HepG2 (cell line): ENCODE results near the gene CABLES1. TPM values are rescaled to one million over a fixed set of nuclear protein-coding genes. Genes with fewer than 3 reads are reported as not detected.
A peak's percentile ranks its signal among the peaks of the same experiment; 100 is the strongest.

Experiments
- BHLHE40 ChIP-seq: IDR thresholded peaks from 2 replicates; pipeline ENCODE4 v1.6.1; 2011; ENCODE audit warnings: low read length, improper control_type of control experiment
- EEA1 ChIP-seq: sonication (generic); formaldehyde crosslinking; IDR thresholded peaks from 2 replicates; pipeline ENCODE4 v1.5.1; 2020; ENCODE audit warnings: mild to moderate bottlenecking, missing genetic modification reagents, borderline replicate concordance
- FLYWCH1 ChIP-seq: sonication (generic); formaldehyde crosslinking; IDR thresholded peaks from 2 replicates; pipeline ENCODE4 v1.8.1; 2023; ENCODE audit warnings: mild to moderate bottlenecking, missing genetic modification reagents
- GLMP ChIP-seq: sonication (generic); formaldehyde crosslinking; IDR thresholded peaks from 2 replicates; pipeline ENCODE4 v1.9.0; 2021; ENCODE audit warnings: missing genetic modification reagents, mild to moderate bottlenecking, borderline replicate concordance
- KLF6 ChIP-seq: IDR thresholded peaks from 2 replicates; pipeline ENCODE4 v1.8.0; 2016; ENCODE audit warnings: missing biosample characterization, missing genetic modification reagents
- MATR3 ChIP-seq: sonication (generic); formaldehyde crosslinking; IDR thresholded peaks from 2 replicates; pipeline ENCODE4 v1.4.0; 2020; ENCODE audit warnings: missing genetic modification reagents
- MTERF4 ChIP-seq: sonication (generic); formaldehyde crosslinking; IDR thresholded peaks from 2 replicates; pipeline ENCODE4 v1.8.0; 2023; ENCODE audit warnings: mild to moderate bottlenecking, missing genetic modification reagents
- NCOR1 ChIP-seq: fragments of 200-600 bp; sonication (generic); IDR thresholded peaks from 2 replicates; pipeline ENCODE4 v1.7.0; 2017; ENCODE audit warnings: antibody characterized with exemption, low read length, borderline replicate concordance
- POLR2A ChIP-seq, 2 experiments: IDR thresholded peaks; 2 replicates each; pipeline ENCODE4 v1.6.1; 2011; ENCODE audit warnings: low read depth in 2 of 2, low read length in 2 of 2, mild to moderate bottlenecking in 1 of 2, moderate library complexity in 1 of 2; ENCODE audit not compliant: insufficient read depth in 1 of 2
- RARA ChIP-seq: IDR thresholded peaks from 2 replicates; pipeline ENCODE4 v1.6.1; 2016; ENCODE audit warnings: missing genetic modification reagents, missing compliant biosample characterization
- RNF2 ChIP-seq: fragments of 450-650 bp; conservative IDR thresholded peaks from 2 replicates; pipeline ENCODE4 v1.6.1; 2016; ENCODE audit warnings: low read depth
- SOX5 ChIP-seq: IDR thresholded peaks from 2 replicates; pipeline ENCODE4 v1.6.1; 2016; ENCODE audit warnings: borderline replicate concordance
- SPEN ChIP-seq: sonication (generic); formaldehyde crosslinking; IDR thresholded peaks from 2 replicates; pipeline ENCODE4 v1.5.1; 2020; ENCODE audit warnings: low read depth, mild to moderate bottlenecking, missing genetic modification reagents
- SRSF4 ChIP-seq: fragments of 200-400 bp; formaldehyde crosslinking; IDR thresholded peaks from one replicate; pipeline ENCODE4 v1.6.1; 2018; ENCODE audit warnings: mild to moderate bottlenecking, low read depth, low read length, moderate library complexity; ENCODE audit not compliant: poor library complexity, severe bottlenecking
- ZBTB33 ChIP-seq: sonication (generic); formaldehyde crosslinking; IDR thresholded peaks from 2 replicates; pipeline ENCODE4 v1.4.0; 2020; ENCODE audit warnings: missing genetic modification reagents
- ZNF451 ChIP-seq: sonication (generic); formaldehyde crosslinking; IDR thresholded peaks from 2 replicates; pipeline ENCODE4 v1.5.0; 2020; ENCODE audit warnings: mild to moderate bottlenecking, missing genetic modification reagents
- ZNF556 ChIP-seq: sonication (generic); formaldehyde crosslinking; IDR thresholded peaks from 2 replicates; pipeline ENCODE4 v1.4.0; 2020; ENCODE audit warnings: mild to moderate bottlenecking, missing genetic modification reagents, borderline replicate concordance
- ZNF563 ChIP-seq: sonication (generic); formaldehyde crosslinking; IDR thresholded peaks from 2 replicates; pipeline ENCODE4 v1.8.0; 2022; ENCODE audit warnings: mild to moderate bottlenecking, moderate library complexity, missing genetic modification reagents
- ZNF687 ChIP-seq: sonication (generic); formaldehyde crosslinking; IDR thresholded peaks from 2 replicates; pipeline ENCODE4 v1.5.1; 2020; ENCODE audit warnings: mild to moderate bottlenecking, missing genetic modification reagents, moderate library complexity
- ZNF839 ChIP-seq: sonication (generic); formaldehyde crosslinking; IDR thresholded peaks from 2 replicates; pipeline ENCODE4 v1.4.0; 2020; ENCODE audit warnings: missing genetic modification reagents, mild to moderate bottlenecking, borderline replicate concordance
- polyA plus RNA-seq, 8 experiments: library from polyadenylated mRNA; depleted of rRNA in 3 of 8; stranded (reverse) in 7 of 8; unstranded in 1 of 8; fragments of >200 nt; fragmentation: Illumina TruSeq in 4 of 8; extraction: Trizol in 4 of 8; gene quantifications; 2 replicates each; pipeline versions ENCODE4 v1.2.1 to v1.2.3, GENCODE V29; 2011 to 2016; ENCODE audit warnings: low read depth in 4 of 8, missing spikeins in 1 of 8, mixed read lengths in 1 of 8; ENCODE audit not compliant: insufficient read depth in 1 of 8
- total RNA-seq, 5 experiments: library from RNA; depleted of rRNA; stranded (reverse); fragments of >200 nt; fragmentation: Illumina TruSeq; extraction: Trizol; gene quantifications; 2 replicates each; pipeline ENCODE4 v1.2.3, GENCODE V29; 2016; ENCODE audit warnings: low read depth in 1 of 5

The CABLES1 gene
- total and polyA plus RNA-seq, 2 of the 13 experiments (the other 11 are each of a cell fraction or from before 2014, with no cell fraction given), result 14.7 to 25.8 TPM

GRCh38 chr18:23142251-23142929, 7.1 kb downstream of the CABLES1 start (continued):
- TF ChIP-seq ZBTB33 (CRISPR knock-in tag), result peak; percentile 36; the same call in 1 of the 2 replicates
- TF ChIP-seq EEA1 (CRISPR knock-in tag), result no peak
- TF ChIP-seq MATR3 (CRISPR knock-in tag), result no peak
- TF ChIP-seq ZNF687, result no peak
- peak; percentile 72 for TF ChIP-seq SOX5 (CRISPR knock-in tag)
- peak; percentile 78 for TF ChIP-seq NCOR1
- TF ChIP-seq RARA (CRISPR knock-in tag), result peak; percentile 93
- TF ChIP-seq ZNF839 (CRISPR knock-in tag), result no peak
- TF ChIP-seq FLYWCH1 (CRISPR knock-in tag), result no peak
- no peak for TF ChIP-seq SRSF4
- TF ChIP-seq RNF2, result no peak
- TF ChIP-seq ZNF556 (CRISPR knock-in tag), result no peak
- TF ChIP-seq BHLHE40, result no peak
- no peak for TF ChIP-seq KLF6
- TF ChIP-seq POLR2A (IDR thresholded peaks at IDR 0.05; ENCODE audit: insufficient read depth in 1 of 2, low read depth in 2 of 2, low read length in 2 of 2), result peak in 1 of 2 experiments; percentile 37; a peak in 2 of 4 replicates
- no peak for TF ChIP-seq ZNF563 (CRISPR knock-in tag)
- TF ChIP-seq MTERF4 (CRISPR knock-in tag), result no peak
- peak; percentile 21 for TF ChIP-seq SPEN (CRISPR knock-in tag)
- TF ChIP-seq GLMP, result no peak
- TF ChIP-seq ZNF451 (CRISPR knock-in tag), result no peak
